HG02852 (cell line): ENCODE results near the gene KIRREL3.

Experiments
- ATAC-seq: cut with Tn5 transposase; IDR thresholded peaks from one replicate; pipeline ENCODE4 v1.9.1; 2021; ENCODE audit warnings: mild to moderate bottlenecking, moderate library complexity; ENCODE audit not compliant: unreplicated experiment

The KIRREL3 gene

DNA sequence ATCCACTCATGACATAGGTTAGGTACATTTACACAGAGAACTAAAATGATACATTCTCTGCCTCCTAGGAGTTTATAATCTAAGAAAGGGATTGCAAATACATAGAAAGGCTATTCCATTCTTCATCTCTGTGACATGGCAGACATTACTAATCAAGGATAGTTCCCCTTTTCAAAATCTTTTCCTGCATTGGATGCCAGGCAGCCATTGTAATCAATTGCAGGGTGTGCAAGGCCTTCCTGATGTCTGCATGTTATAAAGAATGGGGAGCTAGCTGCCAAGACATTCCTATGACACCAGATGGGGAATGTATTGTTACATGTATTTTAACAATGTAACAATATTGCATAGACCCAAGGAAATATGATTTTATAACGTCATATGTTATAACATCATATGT lies 82.0 kb downstream of the KIRREL3 start:
- ATAC-seq = no peak

DNA sequence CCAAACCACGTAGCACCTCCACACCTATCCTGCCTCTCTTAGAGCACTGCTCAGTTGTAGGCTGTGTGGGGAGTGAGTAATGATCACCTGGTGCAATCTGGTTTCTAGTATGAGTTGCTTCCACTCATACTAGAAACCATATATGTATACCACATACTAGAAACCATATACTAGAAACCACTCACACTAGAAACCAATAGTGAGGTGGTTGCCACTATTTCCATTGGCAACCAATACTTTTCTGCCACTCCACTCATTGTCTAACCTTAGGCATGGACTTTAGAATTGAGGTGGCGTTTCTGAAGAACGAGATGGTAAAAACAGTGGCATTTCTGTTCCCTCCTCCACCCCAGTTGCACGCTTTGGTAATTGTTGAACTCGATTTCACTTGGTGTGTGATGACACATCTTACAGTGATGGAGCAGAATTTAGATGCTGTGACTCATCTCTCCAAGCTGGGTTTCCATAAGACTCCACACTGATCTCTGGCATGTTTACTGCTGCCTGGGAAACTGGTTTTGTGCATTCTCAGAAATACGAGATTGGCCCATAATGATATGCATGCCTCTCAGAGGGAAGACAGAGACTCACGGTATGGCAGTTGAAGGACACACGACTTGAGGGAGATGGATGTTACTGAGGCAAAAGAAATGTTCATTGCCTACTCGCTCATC lies 82.9 kb downstream of the KIRREL3 start:
- peak; percentile 94 for ATAC-seq

DNA sequence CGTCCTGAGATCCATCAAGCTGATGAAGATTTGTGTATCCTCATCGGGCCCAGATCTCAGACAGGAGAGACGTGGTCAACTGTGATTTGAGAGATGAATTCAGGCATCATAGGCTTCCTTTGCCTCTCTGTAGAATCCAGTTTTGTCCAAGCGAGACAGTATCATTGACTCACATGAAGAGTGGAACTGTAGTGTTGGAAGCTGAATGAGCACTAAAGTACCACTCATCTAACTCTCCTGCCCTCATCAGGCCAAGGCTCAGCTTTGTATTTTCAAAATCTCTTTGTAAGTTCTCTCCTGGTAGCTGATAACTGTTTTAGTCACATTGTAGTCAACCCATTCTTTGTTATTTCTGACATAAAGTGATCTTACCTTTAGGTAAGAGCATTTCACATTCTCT lies 85.1 kb downstream of the KIRREL3 start:
- no peak for ATAC-seq

DNA sequence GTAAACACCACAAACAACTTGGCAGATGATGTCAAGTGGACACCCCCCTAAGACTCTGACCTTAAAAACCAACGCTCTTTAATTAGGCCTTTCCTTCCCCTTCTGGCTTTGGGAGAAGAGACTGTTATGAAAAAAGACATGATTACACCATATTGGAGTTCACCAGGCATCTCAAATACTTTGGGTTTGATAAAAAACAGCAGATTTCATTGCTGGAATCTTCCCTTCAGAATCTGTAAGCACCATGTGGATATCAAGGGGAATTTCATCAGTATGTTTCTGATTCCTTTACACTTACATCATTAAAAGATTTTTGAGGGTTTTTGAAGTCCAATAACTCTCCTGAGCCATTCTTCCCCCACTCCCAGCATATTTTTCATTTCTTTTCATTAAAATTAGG lies 85.6 kb downstream of the KIRREL3 start:
- ATAC-seq = no peak

DNA sequence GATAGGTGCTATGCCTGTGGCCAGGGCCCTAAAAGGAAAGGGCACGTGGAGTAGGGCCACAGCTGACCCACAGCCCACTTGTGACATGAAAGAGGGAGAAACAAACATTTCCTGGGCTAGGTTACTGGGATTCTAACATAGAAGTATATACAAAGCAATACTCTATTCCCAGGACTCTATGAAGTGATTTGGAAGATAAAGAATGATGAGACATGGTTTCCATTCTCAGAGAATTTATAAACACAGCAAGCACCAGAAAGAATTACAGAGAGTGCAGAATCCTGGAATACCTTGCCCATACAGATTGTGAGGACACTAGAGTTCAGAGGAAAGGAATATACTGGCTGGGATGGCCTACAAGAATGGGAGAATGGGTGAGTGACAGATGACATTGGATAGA lies 86.4 kb downstream of the KIRREL3 start:
- no peak for ATAC-seq

DNA sequence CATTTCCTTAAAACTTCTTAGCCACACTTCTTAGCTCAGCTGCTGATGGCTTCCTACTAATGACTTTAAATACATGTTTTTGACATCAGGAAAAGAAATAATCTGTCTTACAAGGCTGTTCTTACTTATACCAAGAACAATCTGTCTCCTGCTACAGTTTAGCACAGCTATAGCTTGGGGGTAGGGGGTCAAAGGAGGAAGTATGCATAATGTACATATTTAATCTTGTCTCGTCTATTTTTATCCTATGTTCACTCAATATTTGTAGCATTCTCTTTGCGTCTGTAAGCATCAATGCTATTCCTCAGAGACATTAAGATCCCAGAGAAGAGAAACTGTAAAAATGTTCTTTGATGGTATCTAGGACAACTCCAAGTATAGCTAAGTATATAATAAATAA lies 96.0 kb downstream of the KIRREL3 start:
- ATAC-seq = no peak

DNA sequence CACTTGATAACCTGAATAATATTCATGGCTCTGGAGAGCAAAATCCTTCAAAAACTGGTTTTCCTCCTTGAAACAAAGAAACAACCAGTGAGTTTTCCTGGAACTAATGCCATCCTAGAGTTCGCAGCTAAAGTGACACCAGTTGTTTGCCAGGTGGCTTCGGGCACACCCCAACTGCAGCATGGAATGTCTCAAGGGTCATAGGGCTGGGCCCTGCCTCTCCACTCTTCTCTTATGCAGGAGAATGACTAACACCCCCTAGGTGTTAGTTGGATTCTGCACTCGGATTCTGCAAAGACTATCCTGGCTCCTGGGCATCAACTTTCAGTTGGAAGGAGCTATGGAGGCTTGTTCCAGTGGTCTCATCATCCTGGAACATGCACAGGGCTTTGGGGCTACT lies 98.8 kb downstream of the KIRREL3 start:
- no peak for ATAC-seq

DNA sequence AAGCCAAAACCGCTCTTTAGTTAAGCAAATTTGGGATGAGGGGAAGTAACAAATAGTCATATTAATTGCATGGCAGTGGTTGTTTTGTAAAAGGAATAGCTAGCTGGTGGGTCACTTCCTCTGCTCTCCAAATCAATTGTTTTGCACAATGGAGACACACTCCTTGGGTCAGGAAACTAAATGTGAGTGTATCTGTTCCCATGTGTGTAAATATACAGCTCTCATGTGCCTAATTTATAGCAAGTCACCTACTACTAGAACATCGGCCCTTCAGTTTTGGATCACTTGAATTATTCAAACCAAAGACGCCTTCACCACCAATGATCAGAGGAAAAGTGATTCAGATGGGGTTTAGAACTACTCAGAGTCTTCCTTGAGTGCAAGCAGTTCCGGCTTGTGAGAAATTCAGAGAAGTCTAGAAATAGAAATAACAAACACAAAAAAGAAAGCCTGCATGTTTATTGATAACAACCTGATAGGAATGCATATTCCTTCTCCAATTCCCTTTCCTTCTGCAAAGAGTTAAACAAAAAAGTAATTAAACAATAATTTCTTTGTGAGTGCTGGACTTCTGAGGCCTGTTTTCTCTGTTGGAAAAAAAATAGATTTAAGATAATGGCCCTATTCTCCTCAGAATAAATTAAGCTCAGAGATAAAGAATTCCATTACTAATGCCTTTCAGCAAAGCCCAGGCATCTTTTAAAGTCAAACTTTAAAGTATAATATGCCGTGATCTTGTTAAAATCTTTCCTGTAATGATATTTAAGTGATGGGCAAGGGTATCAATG lies 100.4 kb downstream of the KIRREL3 start:
- no peak for ATAC-seq

DNA sequence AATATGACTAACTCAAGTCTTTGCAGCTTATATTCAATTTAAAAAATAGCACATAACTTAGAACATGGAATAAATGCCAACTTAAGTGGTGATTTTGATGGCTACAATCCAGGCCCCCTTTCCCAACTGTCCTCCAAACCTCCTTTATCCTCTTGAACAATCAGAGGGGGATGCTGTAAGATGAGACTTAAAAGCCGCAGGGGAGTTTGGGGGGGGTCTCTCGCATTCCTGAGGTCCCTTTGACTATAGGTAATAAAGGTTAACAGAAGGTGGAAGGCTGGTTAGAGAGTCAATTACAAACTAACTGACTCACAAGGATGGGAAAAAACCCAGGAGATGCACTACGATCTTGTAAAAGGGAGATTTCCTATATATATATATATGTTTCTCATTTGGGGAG lies 101.8 kb downstream of the KIRREL3 start:
- ATAC-seq = no peak

DNA sequence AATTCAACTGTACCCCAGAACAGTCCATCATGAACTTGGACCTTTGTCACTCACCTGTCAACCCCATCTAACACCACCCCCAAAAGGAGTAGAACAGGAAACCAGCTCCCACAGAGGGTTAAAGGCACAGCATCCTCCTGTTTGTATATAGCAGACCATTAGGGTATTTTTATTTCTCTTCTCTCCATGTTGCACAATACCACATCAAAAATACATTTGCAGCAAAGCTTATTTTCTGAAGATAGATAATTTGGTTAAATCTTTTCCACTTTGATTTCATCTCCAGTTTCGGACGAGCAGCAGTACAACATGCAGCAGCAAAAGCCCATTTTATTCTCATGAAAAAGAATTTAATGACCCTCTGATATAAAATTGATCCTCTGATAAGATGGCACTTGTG lies 103.1 kb downstream of the KIRREL3 start:
- ATAC-seq = no peak

DNA sequence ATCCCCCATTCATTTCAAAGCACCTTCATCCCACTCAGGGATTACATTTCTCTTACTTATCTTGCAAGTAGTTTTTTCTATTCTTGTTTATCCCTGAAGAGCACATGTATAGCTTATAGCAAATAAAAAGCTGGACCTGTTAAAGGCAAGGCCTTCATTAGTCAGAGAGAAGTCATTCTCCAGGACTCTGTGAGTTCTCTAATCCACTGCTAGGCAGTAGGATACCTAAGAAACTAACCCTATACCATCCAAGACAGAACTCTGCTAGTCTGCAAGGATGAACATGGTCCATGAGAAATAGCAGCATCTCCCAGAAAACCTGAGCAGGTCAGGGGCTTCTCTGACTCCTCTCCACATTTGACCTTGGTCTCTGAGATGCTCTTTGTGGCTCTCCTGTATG lies 104.5 kb downstream of the KIRREL3 start:
- no peak for ATAC-seq

DNA sequence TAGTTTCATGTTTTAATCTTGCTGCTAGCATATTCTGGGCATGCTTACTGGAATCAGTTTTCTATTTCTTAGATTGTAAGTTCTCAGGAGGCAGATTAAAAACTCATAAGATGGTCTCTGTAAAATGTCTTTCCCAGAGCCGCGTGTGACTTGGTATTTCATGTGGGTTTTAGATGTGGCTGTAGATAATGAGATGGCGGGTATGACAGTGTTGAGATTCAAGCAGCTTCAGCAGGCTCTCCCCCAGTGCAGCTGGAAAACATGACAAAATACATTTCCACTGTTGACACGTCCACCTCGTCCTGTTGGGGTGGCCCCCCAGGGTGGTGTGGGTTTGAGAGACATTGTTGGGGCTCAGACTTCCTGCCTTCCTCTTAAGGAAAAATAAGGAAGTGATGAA lies 106.8 kb downstream of the KIRREL3 start:
- ATAC-seq = no peak

DNA sequence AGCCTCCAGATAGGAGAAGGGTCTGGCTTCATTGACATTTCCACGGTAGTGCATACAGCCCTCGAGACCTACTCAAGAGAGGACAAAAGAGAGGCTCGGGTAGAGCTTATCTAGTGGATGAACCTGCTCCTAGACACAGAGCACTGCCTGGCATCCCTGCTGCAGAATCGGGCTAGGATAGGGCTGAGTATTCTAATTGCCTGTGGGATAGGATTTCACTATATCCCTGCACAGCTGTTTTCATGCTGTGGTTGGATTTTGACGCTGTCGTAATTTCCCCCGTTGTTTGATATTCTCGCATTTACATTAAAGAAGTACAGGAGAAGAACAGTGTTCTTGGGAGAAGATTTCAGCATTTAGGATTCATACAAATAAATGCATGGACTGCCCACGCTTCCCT lies 107.8 kb downstream of the KIRREL3 start:
- ATAC-seq = no peak

DNA sequence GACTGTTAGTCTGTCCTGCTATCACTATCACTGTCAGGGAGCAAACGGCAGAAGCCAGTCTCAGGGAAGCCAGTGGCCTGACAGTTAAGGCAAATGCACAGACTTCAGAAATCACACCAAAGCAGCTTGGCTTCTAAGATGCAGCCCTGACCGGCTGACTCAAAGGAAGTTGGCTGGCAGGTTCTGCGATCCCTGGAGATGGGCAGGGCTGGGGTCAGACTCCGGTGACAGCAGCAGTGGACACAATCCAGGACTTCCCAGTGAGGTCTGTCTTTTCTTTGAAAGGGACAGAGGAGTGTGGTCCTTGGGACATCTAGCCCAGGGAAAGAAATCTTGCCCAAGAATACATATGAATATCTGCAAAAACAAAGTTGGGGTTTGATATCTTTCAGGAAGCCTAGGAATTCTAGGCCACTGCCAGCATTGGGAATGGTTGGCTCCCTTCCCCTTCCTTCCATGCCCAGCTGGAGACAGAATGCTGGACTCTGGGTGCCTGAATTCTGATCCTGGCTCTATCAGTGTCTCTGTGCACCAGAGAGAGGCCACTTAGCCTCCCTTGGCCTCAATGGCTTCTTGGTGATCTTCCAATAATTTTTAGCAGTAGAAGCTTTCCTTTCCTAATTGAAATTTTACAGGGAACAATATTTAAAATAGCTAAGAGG lies 108.9 kb downstream of the KIRREL3 start:
- no peak for ATAC-seq

DNA sequence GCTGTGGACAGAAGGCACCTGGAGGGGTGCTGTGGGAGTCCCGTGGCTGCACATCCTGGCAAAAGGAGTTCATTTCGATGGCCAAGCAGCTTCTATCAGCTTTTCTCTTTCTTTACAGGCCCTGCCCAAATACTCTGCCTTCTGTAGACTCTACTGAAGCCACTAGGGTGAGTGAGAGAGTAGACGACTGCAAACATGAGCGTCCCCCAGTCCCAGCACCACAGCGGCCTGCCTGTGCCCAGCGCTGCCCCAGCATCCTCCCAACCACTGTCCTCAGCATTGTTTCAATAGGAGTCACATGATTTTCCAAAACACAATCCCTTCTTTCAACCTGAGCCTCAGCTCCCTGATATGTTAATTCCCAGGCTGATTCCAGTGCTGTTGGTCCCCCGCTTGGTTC lies 110.0 kb downstream of the KIRREL3 start:
- no peak for ATAC-seq

DNA sequence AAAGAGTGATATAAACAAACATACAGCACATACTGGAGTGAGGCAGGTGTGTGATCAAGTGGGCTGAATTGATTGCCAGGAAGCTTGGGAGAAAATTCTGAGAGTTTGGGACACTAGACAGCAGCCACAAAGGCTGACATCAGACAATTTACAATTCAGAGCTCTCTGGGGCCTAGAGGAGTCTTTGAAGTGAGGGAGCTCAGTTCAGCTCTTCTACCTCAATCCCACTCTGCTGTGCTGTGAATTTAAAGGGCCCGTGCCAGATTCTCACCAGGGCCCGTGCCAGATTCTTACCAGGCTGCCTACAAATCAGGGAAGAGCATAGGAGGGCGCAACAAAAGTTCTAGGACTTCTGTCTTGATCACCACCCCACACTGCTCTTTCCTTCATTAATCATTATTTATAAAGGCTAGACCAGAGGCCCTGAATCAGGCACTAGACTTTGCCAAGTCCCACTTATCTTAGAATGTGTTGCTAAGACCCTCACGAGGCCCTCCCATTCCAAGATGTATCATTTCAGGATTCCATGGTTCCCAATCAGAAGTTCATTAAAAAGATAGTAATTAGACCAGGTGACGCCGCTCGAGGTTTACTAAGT lies 112.4 kb downstream of the KIRREL3 start:
- ATAC-seq = no peak

DNA sequence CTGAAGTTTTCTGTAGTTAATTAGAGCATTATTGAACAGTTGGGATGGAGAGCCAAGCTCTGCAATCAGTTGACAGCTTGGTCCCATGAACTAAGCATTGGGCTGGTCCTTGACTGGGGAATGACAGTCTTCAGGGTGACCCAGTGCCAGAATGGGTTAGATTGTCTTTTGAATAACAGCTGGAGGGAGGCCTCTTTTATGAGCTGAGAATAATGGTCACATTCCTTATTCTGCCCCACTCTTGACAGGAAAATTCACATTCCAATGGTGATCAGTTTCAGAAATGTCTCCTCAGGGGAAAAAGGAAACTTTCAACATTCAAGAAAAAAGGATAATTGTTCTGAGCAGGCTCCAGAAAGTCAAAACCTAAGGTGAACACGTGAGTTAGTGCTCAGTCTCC lies 113.9 kb downstream of the KIRREL3 start:
- ATAC-seq = no peak

DNA sequence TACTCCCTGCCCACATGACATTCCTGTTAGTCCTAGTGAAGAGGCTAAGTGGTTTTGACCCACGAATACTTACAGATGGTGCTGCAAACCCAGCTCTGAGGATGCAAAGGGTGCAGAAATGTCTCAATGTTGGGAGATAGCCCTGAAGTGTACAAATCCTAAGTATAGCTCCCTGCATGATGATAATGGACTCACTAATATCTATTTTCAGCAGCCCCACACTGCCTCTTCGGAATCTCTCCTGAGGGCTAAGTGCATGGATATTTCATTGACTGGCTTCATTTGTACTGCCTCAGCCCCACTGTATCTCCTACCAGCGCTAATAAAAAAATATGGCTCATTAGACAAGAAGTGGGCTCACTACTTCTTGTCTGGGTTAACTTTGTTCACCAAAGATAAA lies 114.5 kb downstream of the KIRREL3 start:
- no peak for ATAC-seq

DNA sequence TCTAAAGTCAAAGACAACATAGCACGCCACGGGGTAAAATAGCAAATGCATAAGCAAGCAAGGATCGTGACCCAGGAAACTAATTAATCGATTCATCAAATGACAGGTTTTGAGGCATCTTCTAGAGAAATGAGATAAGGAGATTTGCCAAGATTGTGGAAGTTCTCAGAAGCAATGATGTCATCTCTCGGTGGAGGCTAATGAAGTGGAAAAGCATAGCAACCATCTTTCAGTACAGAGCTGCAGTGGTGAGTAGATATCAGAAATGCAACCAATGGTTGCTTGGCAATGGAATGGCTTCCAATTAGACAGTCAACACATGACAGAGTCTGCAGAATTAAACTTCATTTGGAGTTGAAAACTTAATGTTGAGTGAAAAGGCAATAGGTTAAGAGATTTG lies 116.0 kb downstream of the KIRREL3 start:
- no peak for ATAC-seq

DNA sequence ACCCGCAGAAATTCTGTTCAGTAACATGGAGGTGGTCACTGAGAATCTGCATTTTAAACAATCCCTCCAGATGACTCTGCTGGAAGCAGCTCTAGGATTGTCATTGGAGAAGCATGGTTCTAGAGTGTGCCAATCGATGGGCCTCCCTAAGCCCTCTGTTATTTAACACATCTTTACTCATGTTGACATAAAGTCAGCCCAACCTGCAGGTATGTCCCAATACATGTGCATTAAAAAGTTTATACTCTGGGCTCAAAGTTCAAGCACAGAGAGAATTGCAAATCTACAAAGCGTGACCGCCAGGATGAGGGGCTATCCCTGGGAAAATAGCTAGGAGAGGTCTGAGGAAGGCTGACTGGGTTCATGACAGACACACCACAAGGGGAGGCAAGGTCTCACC lies 116.4 kb downstream of the KIRREL3 start:
- ATAC-seq = no peak

DNA sequence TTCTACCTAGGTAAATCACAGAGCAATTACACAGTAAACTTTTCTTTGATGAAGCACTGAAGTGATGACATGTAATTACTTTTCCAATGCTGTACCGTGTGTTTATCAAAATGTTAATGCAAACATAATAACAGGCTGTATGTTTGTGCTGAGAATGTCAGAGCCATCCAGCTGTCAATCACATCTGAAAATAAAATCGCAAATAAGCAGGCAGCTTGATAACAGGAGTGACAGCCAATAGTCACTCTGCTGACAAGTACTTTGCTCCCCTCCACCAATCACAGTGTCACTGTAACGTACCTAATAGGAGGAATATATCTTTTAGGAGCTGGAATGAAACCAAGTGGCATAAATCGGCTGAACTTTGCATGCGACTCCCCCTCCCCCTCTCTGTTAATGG lies 119.7 kb downstream of the KIRREL3 start:
- ATAC-seq = no peak

DNA sequence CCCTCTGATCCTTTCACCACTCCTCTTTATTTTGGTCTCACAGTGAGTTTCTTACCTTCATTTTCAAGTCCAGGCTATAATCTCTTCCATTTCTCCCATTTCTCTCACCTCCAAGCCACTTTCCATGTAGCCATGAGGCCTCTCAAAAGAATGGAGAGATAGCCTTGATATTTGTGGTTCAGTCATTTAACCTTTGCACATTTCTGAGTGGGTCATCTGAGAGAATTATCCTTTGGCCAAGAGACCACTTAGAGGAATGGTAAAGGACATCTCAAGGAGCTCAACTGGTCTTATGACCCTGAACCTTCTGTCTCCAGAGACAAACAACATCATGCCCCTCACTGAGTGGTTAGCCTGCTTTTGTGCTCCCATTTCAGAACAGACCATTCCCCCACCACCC lies 121.1 kb downstream of the KIRREL3 start:
- no peak for ATAC-seq
